Uterus (tissue), 2 donors: ENCODE data around the gene KLHDC4.

Experiments used
- POLR2A ChIP-seq, 2 donors: fragments of 450-650 bp; IDR thresholded peaks; one replicate each; pipeline ENCODE4 v1.6.1; 2016; ENCODE audit warnings: antibody characterized with exemption in 2 of 2, mild to moderate bottlenecking in 1 of 2, moderate library complexity in 1 of 2
- TF ChIP-seq, protein P1 (sequence below), 4 experiments: fragments of 200-600 bp in 2 of 4; fragments of 450-650 bp in 2 of 4; sonication (generic) in 2 of 4; IDR thresholded peaks; one replicate each; pipeline ENCODE4 v1.5.1; 2016 to 2019; ENCODE audit warnings: antibody characterized with exemption in 4 of 4, mild to moderate bottlenecking in 2 of 4, moderate library complexity in 1 of 4

DNA sequence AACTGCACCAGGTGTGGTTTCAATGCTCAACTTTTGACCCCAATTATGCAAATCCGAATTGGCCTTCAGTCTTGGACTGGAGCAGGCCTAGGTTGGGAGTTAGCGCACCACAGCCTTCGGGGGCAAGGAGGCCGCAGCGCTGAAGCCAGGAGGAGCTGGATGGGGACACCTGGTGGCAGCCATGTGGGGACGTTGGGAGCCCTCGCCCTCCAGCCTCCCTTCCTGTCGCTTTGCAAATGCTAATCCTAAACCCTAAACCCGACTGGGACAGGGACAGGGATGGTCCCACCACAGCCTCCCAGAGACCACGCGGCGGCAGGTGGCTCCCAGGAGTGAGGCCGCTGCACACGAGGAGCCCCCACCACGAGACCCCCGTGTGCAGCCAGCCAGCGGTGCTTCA, 58.7 kb downstream of the KLHDC4 start:
- no peak for TF ChIP-seq POLR2A (IDR thresholded peaks at IDR 0.05)
- TF ChIP-seq, protein P1, sequence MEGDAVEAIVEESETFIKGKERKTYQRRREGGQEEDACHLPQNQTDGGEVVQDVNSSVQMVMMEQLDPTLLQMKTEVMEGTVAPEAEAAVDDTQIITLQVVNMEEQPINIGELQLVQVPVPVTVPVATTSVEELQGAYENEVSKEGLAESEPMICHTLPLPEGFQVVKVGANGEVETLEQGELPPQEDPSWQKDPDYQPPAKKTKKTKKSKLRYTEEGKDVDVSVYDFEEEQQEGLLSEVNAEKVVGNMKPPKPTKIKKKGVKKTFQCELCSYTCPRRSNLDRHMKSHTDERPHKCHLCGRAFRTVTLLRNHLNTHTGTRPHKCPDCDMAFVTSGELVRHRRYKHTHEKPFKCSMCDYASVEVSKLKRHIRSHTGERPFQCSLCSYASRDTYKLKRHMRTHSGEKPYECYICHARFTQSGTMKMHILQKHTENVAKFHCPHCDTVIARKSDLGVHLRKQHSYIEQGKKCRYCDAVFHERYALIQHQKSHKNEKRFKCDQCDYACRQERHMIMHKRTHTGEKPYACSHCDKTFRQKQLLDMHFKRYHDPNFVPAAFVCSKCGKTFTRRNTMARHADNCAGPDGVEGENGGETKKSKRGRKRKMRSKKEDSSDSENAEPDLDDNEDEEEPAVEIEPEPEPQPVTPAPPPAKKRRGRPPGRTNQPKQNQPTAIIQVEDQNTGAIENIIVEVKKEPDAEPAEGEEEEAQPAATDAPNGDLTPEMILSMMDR (IDR thresholded peaks at IDR 0.05), result no peak
